ENCODE measurements around the gene LNP1.
A peak's percentile ranks its signal among the peaks of the same experiment; 100 is the strongest.

LNP1 gene

GRCh38 chr3:100486808-100487207 is 85.5 kb downstream of the LNP1 start:
- TF ChIP-seq CTCF (IDR thresholded peaks at IDR 0.05; ENCODE audit: insufficient read depth, low read length, missing control alignments), result no peak
- CTCF ChIA-PET, result interaction anchor here (1.1 to 4.8 kb wide), 3 partner anchors 24 to 116 kb away, joined by 3 to 30 read pairs (median 14); no protein-coding TSS in a partner anchor
- H3K4me3 ChIP-seq (ENCODE audit: low read depth, low read length), result no peak overlapping the region
- POLR2A ChIA-PET, result no interaction called here
- DNase-seq (ENCODE audit: low read depth, low spot score), result no peak

- CTCF ChIA-PET, result interaction anchor here (1.0 kb wide), 1 partner anchor 102 kb away, joined by 4 read pairs; no protein-coding TSS in a partner anchor
- H3K4me3 ChIP-seq (ENCODE audit: low read depth, low read length), result no peak overlapping the region
- DNase-seq (ENCODE audit: low read depth, low spot score), result no peak
- POLR2A ChIA-PET, result no interaction called here
- TF ChIP-seq CTCF (IDR thresholded peaks at IDR 0.05; ENCODE audit: insufficient read depth, low read length, missing control alignments), result no peak
Observed at GRCh38 chr3:100489118-100489517, 87.8 kb downstream of the LNP1 start.

- POLR2A ChIA-PET, result interaction anchor here (0.6 to 1.4 kb wide), 8 partner anchors 9 to 97 kb away, joined by 3 to 8 read pairs (median 4); partner anchors contain the start of genes LNP1 and TOMM70
- TF ChIP-seq CTCF (IDR thresholded peaks at IDR 0.05; ENCODE audit: insufficient read depth, low read length, missing control alignments), result no peak
- DNase-seq (ENCODE audit: low read depth, low spot score), result peak; percentile 74
- CTCF ChIA-PET, result interaction anchor here (0.7 to 1.2 kb wide), 5 partner anchors 12 to 98 kb away, joined by 3 to 8 read pairs (median 4); no protein-coding TSS in a partner anchor
- peak within 1 kb of the TSS; percentile 65 for H3K4me3 ChIP-seq (ENCODE audit: low read depth, low read length)
Observed at GRCh38 chr3:100492059-100493006, 91.0 kb downstream of the LNP1 start, which contains the start of gene TMEM45A. TMEM45A (plus strand) TSS chr3:100492619; CDS start chr3:100555212, 62,593 bp downstream.

- H3K4me3 ChIP-seq (ENCODE audit: low read depth, low read length), result no peak overlapping the region
- no peak for TF ChIP-seq CTCF (IDR thresholded peaks at IDR 0.05; ENCODE audit: insufficient read depth, low read length, missing control alignments)
- ChIA-PET POLR2A (no interaction called here), CTCF (interaction anchor here (1.2 to 1.3 kb wide), 2 partner anchors 10 to 93 kb away, joined by 3 to 4 read pairs; no protein-coding TSS in a partner anchor)
- DNase-seq (ENCODE audit: low read depth, low spot score), result peak; percentile 53
Observed at GRCh38 chr3:100496711-100497261, 95.4 kb downstream of the LNP1 start.

- no peak overlapping the region for H3K4me3 ChIP-seq (ENCODE audit: low read depth, low read length)
- ChIA-PET POLR2A (no interaction called here), CTCF (no interaction called here)
- no peak for TF ChIP-seq CTCF (IDR thresholded peaks at IDR 0.05; ENCODE audit: insufficient read depth, low read length, missing control alignments)
- no peak for DNase-seq (ENCODE audit: low read depth, low spot score)
Observed at GRCh38 chr3:100499651-100500050, 98.3 kb downstream of the LNP1 start.

All from AG04449 (cell line).